HG02759 (cell line): Measurements from ENCODE around the gene DSCAML1.

Source experiments
- ATAC-seq: cut with Tn5 transposase; IDR thresholded peaks from one replicate; pipeline ENCODE4 v1.9.1; 2021; ENCODE audit warnings: mild to moderate bottlenecking, moderate library complexity; ENCODE audit not compliant: unreplicated experiment

The DSCAML1 gene

GRCh38 chr11:117535850-117536411 lies 261.1 kb downstream of the DSCAML1 start:
- ATAC-seq = no peak

GRCh38 chr11:117535201-117535849 lies 261.7 kb downstream of the DSCAML1 start:
- ATAC-seq = no peak

GRCh38 chr11:117532568-117532967 lies 264.4 kb downstream of the DSCAML1 start:
- no peak for ATAC-seq

GRCh38 chr11:117529816-117530215 lies 267.2 kb downstream of the DSCAML1 start:
- ATAC-seq = no peak

- ATAC-seq = no peak
These were observed 268.8 kb downstream of the DSCAML1 start for GRCh38 chr11:117528097-117528721.

DNA sequence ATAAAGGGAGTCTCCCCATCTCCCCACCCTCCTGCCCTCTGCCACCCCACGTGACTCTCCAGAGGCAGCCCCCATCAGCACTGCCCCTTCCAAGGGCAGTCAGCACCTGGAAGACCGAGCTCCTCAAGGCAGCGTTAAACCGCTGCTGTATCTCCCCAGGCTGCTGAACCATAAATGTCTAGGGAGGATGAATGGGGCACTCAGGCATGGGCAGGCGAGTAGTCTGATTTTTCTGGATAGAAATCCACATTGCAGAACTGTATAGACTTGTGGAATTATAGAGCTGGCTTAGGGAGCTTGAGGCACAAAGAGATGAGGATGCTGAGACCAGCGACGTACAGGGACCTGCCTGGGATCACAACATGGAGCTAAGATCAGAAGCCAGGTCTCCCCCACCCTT lies 269.7 kb downstream of the DSCAML1 start:
- ATAC-seq = no peak

DNA sequence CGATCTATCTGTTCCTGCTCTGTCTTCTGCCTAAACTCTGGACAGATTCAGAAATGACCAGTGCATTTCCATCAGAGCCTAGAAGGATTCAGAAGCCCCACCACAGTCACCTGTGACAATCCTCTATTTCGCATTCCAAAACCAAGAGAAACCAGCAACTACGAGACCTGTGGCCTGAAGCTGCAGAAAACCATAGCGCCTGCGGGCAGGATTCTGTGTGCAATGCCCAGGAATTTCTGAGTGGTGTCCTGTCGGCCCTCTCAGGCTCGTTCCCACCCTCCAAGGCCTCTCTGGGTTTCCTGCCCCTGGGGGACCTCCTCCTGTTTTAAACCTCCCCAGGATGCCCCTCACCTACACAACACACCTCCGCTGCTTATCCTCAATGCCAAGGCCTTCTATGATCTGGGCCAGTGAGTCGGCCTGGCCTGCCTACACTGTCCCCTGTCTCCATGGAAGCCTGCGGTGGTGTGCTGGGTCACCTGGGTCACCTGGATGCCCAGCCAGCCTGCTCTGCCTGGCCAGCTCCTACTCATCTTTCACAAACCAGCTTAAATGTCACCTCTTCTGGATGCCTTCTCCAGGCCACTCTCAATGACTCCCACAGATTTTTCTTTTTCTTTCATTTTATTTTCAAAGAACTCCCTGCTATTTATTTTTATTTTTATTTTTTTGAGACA lies 271.0 kb downstream of the DSCAML1 start:
- ATAC-seq = no peak

- no peak for ATAC-seq
These were observed 272.4 kb downstream of the DSCAML1 start for GRCh38 chr11:117524468-117525183.

GRCh38 chr11:117523680-117524079 lies 273.3 kb downstream of the DSCAML1 start:
- no peak for ATAC-seq

- ATAC-seq = no peak
These were observed 275.0 kb downstream of the DSCAML1 start for GRCh38 chr11:117521974-117522373.

- no peak for ATAC-seq
These were observed 276.1 kb downstream of the DSCAML1 start for GRCh38 chr11:117520966-117521365.

DNA sequence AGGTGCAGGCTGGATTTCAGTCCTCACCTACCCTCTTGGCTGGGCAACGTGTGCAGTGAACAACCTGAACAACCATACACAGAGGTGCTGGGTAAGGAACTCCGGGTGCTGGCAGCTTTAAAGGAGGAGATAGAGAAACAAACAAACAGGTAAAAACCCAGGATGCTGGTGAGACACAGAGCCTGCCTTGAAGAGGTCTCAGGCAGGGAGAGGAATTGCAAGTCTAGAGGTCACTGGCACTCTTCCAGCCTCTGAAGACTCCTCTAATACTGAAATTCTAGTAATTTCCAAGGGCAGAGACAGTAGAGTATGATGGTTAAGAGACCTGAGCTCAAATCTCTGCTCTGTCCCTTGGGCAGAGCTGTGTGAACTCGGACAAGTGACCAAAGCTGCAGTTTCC lies 276.8 kb downstream of the DSCAML1 start:
- no peak for ATAC-seq

- no peak for ATAC-seq
These were observed 277.4 kb downstream of the DSCAML1 start for GRCh38 chr11:117519590-117519989.

DNA sequence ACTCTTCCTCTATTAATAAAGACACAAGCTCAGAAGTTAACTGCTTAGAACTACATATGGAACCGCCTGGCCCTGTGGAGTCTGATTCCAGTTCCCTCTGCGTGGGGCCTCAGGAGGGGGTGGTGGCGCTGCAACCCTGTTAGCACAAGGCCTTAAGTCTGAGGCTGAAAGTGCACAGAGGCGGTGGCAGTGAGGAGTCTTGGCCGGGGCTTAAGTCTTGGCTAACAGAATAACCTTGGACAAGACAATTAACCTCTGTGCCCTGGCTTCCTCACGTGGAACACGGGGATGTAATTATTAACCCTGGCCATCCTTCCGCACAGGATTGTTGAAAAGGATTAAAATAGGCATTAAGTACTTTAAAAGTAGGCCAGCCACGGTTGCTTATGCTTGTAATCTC lies 277.8 kb downstream of the DSCAML1 start:
- no peak for ATAC-seq

GRCh38 chr11:117518455-117518854 lies 278.6 kb downstream of the DSCAML1 start:
- ATAC-seq = no peak

DNA sequence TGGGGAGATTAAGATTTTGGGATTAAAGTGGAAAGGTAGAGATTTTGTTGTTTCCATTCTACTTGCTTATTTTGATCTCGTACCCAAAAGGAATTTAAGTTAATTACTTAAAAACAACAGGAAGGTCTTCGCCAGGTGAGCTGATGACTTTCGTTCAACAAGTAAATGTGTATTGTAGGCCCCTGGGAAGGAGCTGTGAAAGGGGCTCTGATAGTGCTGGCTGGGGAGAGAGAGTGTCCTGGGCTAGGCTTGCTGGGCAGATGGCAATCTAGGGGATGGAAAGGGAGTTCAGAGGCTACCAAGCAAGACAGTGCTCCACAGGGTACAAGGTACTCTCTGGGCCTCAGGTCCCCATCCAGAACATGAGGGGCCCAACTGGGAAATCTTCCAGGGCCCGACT lies 279.9 kb downstream of the DSCAML1 start:
- ATAC-seq = no peak

DNA sequence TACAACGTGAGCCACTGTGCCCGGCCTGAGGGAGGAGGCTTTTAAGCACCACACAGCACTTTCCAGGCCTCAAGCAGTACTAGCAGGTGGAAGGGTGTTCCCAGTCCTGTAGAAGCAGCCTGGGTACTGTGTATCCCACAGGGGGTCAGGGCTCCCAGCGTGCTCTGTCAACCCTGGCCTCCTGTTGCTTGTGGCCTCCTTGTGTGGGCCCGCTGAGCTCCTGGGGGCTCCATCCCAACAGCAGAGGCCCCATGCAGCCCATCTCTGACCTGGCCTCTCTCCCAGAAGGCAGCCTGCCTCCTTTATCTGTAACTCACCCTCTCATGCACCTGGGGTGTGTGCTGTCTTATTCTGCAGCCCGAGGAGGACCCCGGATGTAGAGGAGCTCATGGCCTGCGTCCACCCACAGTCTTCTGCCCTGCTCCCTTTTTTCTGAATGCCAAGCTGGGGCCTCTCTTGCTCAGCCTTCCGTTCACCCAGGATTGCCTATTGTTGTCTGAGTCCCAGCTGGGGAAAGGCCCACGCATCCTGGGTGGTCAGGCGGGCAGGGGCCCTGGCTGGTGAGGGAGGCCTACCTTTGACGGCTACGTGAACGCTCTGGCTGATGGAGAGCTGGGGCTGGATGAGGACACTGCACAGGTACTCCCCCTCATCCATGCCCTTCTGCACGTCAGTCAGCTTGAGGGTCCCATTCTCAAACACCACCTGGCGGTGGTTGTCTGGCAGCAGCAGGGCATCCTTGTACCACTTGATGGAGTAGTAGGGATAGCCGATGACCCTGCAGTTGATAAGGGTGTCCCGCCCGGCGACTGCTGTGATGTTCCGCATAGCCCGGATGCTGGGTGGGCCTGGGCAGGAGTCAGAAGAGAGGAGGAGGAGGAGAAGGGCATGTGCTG lies 280.9 kb downstream of the DSCAML1 start:
- no peak for ATAC-seq

DNA sequence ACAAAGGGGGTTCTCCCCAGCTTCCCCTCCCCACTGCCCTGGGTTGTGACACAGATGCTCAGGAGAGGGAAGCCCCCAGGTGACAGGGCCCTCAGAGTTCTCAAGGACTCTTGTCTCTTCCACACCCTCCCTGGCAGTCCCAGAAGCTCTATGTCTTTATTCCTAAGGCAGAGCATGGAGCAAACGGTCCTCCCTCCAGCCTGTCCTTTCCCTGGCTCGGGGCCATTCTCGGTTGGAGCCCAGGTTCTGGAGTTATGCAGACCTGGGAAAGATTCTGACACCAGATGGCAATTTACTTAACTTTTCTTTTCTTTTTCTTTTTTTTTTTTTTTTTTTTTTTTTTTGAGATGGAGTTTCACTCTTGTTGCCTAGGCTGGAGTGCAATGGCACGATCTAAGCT lies 282.8 kb downstream of the DSCAML1 start:
- no peak for ATAC-seq

GRCh38 chr11:117513666-117514065 lies 283.4 kb downstream of the DSCAML1 start:
- no peak for ATAC-seq

- no peak for ATAC-seq
These were observed 285.0 kb downstream of the DSCAML1 start for GRCh38 chr11:117511931-117512539.
